HepG2 (cell line): ENCODE data around the gene PRM2. TPM values are rescaled to one million over a fixed set of nuclear protein-coding genes. Genes with fewer than 3 reads are reported as not detected.

Experiments
- ATAC-seq: fragments of 200-7000 bp; cut with Tn5 transposase; 3 replicates; pipeline ENCODE4 v1.9.1; 2020; ENCODE audit warnings: mild to moderate bottlenecking, moderate library complexity
- BruUV-seq: library from RNA; stranded (reverse); fragments of 400-500 nt; replicated peaks from 2 replicates; lab custom pipeline; 2021; lab: Mats Ljungman, UMichigan
- CTCF ChIA-PET: fragments of 300-600 bp; formaldehyde crosslinking; extraction: SDS; loops from one replicate; lab custom pipeline; 2021; ENCODE audit warnings: low total read pairs, inconsistent platforms, low intra/inter-chr PET ratio; lab: Yijun Ruan, JAX
- POLR2A ChIA-PET: fragments of 350-600 bp; sonication (Branson Sonifier 250); formaldehyde crosslinking; loops from one replicate; lab custom pipeline; 2020; ENCODE audit warnings: antibody characterized with exemption, inconsistent platforms; lab: Yijun Ruan, JAX
- DNase-seq: peaks from one replicate; pipeline ENCODE4 v3.0.0-alpha.2; 2015; ENCODE audit warnings: low spot score
- FAIRE-seq: peaks from 3 replicates; lab custom pipeline; 2011; peaks lifted over from hg19 to GRCh38; lab: Jason Lieb, UNC
- H2AFZ ChIP-seq: one replicate; pipeline ENCODE4 v1.6.1; 2011; ENCODE audit warnings: low read length, inconsistent platforms
- H3K27ac ChIP-seq: fragments of 300-600 bp; 3 replicates; pipeline ENCODE4 v1.8.0; 2011; ENCODE audit warnings: mixed run types, mild to moderate bottlenecking, mixed read lengths, low read length, inconsistent platforms; ENCODE audit not compliant: insufficient read depth; ENCODE audit errors: extremely low read length
- H3K27me3 ChIP-seq, 2 experiments: fragments of 200-600 bp in 1 of 2; 2 replicates in 1 of 2; 3 replicates in 1 of 2; pipeline versions ENCODE4 v1.6.0 to v1.8.0; 2011; ENCODE audit warnings: low read length in 2 of 2, mild to moderate bottlenecking in 2 of 2, moderate library complexity in 2 of 2, inconsistent platforms in 1 of 2; ENCODE audit not compliant: insufficient read depth in 2 of 2, control insufficient read depth in 1 of 2
- H3K36me3 ChIP-seq, 2 experiments: fragments of 200-600 bp in 1 of 2; replicated peaks in 1 of 2; 2 replicates in 1 of 2; 3 replicates in 1 of 2; pipeline versions ENCODE4 v1.5.1 to v1.8.0; 2011; ENCODE audit warnings: low read length in 2 of 2, inconsistent platforms in 1 of 2; ENCODE audit not compliant: insufficient read depth in 2 of 2, control insufficient read depth in 1 of 2
- H3K4me1 ChIP-seq: 2 replicates; pipeline ENCODE4 v1.5.1; 2012; ENCODE audit warnings: low read length, inconsistent platforms; ENCODE audit not compliant: insufficient read depth
- H3K4me2 ChIP-seq: 2 replicates; pipeline ENCODE4 v1.6.0; 2011; ENCODE audit warnings: low read depth, low read length, inconsistent platforms
- H3K4me3 ChIP-seq, 3 experiments: fragments of 200-600 bp in 1 of 3; sonication (generic), shearing (Covaris generic) in 1 of 3; replicated peaks in 1 of 3; 2 replicates each; pipeline ENCODE4 v1.5.1; 2011 to 2016; ENCODE audit warnings: low read length in 3 of 3, inconsistent platforms in 2 of 3, low read depth in 2 of 3, mild to moderate bottlenecking in 2 of 3, control low read depth in 1 of 3, mixed read lengths in 1 of 3; ENCODE audit not compliant: insufficient read depth in 1 of 3
- H3K79me2 ChIP-seq: one replicate; pipeline ENCODE4 v1.6.1; 2011; ENCODE audit warnings: low read length, inconsistent platforms; ENCODE audit not compliant: insufficient read depth
- H3K9ac ChIP-seq: 2 replicates; pipeline ENCODE4 v1.6.0; 2011; ENCODE audit warnings: mild to moderate bottlenecking, low read depth, low read length, inconsistent platforms; ENCODE audit not compliant: insufficient read depth
- H3K9me3 ChIP-seq: 2 replicates; pipeline ENCODE4 v1.5.1; 2012; ENCODE audit warnings: mild to moderate bottlenecking, low read length
- H4K20me1 ChIP-seq: 2 replicates; pipeline ENCODE4 v1.6.0; 2011; ENCODE audit warnings: inconsistent platforms, mild to moderate bottlenecking, low read length, moderate library complexity; ENCODE audit not compliant: insufficient read depth
- BCL3 ChIP-seq: sonication (generic); formaldehyde crosslinking; IDR thresholded peaks from 2 replicates; pipeline ENCODE4 v1.5.1; 2020; ENCODE audit warnings: mild to moderate bottlenecking, missing genetic modification reagents, moderate library complexity
- CENPBD1 ChIP-seq: sonication (generic); formaldehyde crosslinking; IDR thresholded peaks from 2 replicates; pipeline ENCODE4 v1.8.0; 2022; ENCODE audit warnings: missing genetic modification reagents, low read depth, mild to moderate bottlenecking, borderline replicate concordance
- CHD4 ChIP-seq: fragments of 200-600 bp; sonication (generic); IDR thresholded peaks from 2 replicates; pipeline ENCODE4 v1.7.0; 2017; ENCODE audit warnings: mild to moderate bottlenecking, low read length, borderline replicate concordance
- CREBL2 ChIP-seq: sonication (generic); formaldehyde crosslinking; IDR thresholded peaks from 2 replicates; pipeline ENCODE4 v1.8.1; 2023; ENCODE audit warnings: missing genetic modification reagents, mild to moderate bottlenecking, borderline replicate concordance
- MED1 ChIP-seq: sonication (generic); formaldehyde crosslinking; IDR thresholded peaks from 2 replicates; pipeline ENCODE4 v1.4.0; 2020; ENCODE audit warnings: missing genetic modification reagents
- MIER3 ChIP-seq: IDR thresholded peaks from 2 replicates; pipeline ENCODE4 v1.6.1; 2016; ENCODE audit warnings: missing compliant biosample characterization, borderline replicate concordance
- SNAI1 ChIP-seq: sonication (generic); formaldehyde crosslinking; IDR thresholded peaks from 2 replicates; pipeline ENCODE4 v1.5.0; 2020; ENCODE audit warnings: mild to moderate bottlenecking, missing genetic modification reagents, borderline replicate concordance
- SRSF4 ChIP-seq: fragments of 200-400 bp; formaldehyde crosslinking; IDR thresholded peaks from one replicate; pipeline ENCODE4 v1.6.1; 2018; ENCODE audit warnings: mild to moderate bottlenecking, low read depth, low read length, moderate library complexity; ENCODE audit not compliant: poor library complexity, severe bottlenecking
- TIGD3 ChIP-seq: sonication (generic); formaldehyde crosslinking; IDR thresholded peaks from 2 replicates; pipeline ENCODE4 v1.5.1; 2020; ENCODE audit warnings: mild to moderate bottlenecking, missing genetic modification reagents, borderline replicate concordance
- ZFP91 ChIP-seq: sonication (generic); formaldehyde crosslinking; IDR thresholded peaks from 2 replicates; pipeline ENCODE4 v1.9.0; 2022; ENCODE audit warnings: missing genetic modification reagents, mild to moderate bottlenecking, borderline replicate concordance
- ZNF260 ChIP-seq: sonication (generic); formaldehyde crosslinking; IDR thresholded peaks from 2 replicates; pipeline ENCODE4 v1.4.0; 2020; ENCODE audit warnings: missing genetic modification reagents, low read depth, mild to moderate bottlenecking, borderline replicate concordance
- ZNF563 ChIP-seq: sonication (generic); formaldehyde crosslinking; IDR thresholded peaks from 2 replicates; pipeline ENCODE4 v1.8.0; 2022; ENCODE audit warnings: mild to moderate bottlenecking, moderate library complexity, missing genetic modification reagents
- ZNF598 ChIP-seq: sonication (generic); formaldehyde crosslinking; IDR thresholded peaks from 2 replicates; pipeline ENCODE4 v1.5.1; 2020; ENCODE audit warnings: mild to moderate bottlenecking, missing genetic modification reagents, borderline replicate concordance
- WGBS: methylation state at CpG from one replicate; pipeline ENCODE4 v1.1.6; 2017; ENCODE audit warnings: low lambda C conversion rate; 5-methylcytosine and 5-hydroxymethylcytosine counted together
- in situ Hi-C: cut with HindIII; loops from 2 replicates; pipeline ENCODE4 v1.10.0; 2017; ENCODE audit warnings: low pct_unique_long_range_greater_than_20kb; ENCODE audit not compliant: extremely low pct_ligation_motif_present
- intact Hi-C: fragments of 100-400 bp; cut with micrococcal nuclease; formaldehyde crosslinking; loops from one replicate; pipeline ENCODE4 v1.10.0; 2022; ENCODE audit not compliant: unreplicated experiment
- polyA plus RNA-seq, 8 experiments: library from polyadenylated mRNA; depleted of rRNA in 3 of 8; stranded (reverse) in 7 of 8; unstranded in 1 of 8; fragments of >200 nt; fragmentation: Illumina TruSeq in 4 of 8; extraction: Trizol in 4 of 8; gene quantifications; 2 replicates each; pipeline versions ENCODE4 v1.2.1 to v1.2.3, GENCODE V29; 2011 to 2016; ENCODE audit warnings: low read depth in 4 of 8, missing spikeins in 1 of 8, mixed read lengths in 1 of 8; ENCODE audit not compliant: insufficient read depth in 1 of 8
- total RNA-seq, 5 experiments: library from RNA; depleted of rRNA; stranded (reverse); fragments of >200 nt; fragmentation: Illumina TruSeq; extraction: Trizol; gene quantifications; 2 replicates each; pipeline ENCODE4 v1.2.3, GENCODE V29; 2016; ENCODE audit warnings: low read depth in 1 of 5

PRM2 gene
- total and polyA plus RNA-seq, 2 of the 13 experiments (the other 11 are each of a cell fraction or from before 2014, with no cell fraction given), result 0.54 TPM; not detected in 1

GRCh38 chr16:11310634-11310977, 34.3 kb upstream of the PRM2 start:
- POLR2A ChIA-PET, result interaction anchor here (1.0 to 7.4 kb wide), 2 partner anchors 53 kb away, joined by 4 to 234 read pairs; partner anchors contain the start of gene SOCS1
- Histone ChIP-seq H3K27me3 (no peaks in the 10 kb centered on the region), H3K9ac (peak overlapping the region; percentile 62), H3K4me1 (peaks cover 93% of the 10 kb centered on the region), H3K9me3 (no peaks in the 10 kb centered on the region), H3K79me2 (no peaks in the 10 kb centered on the region), H3K27ac (peak overlapping the region; percentile 89), H4K20me1 (no peaks in the 10 kb centered on the region), H2AFZ (no peak overlapping the region), H3K36me3 (no peaks in the 10 kb centered on the region), H3K4me3 (no peak overlapping the region), H3K4me2 (peak overlapping the region; percentile 43; the same call in 1 of the 2 replicates)
- 85% methylated on average over 3 of the region's 3 CpGs for WGBS
- ATAC-seq (no peak), DNase-seq (no peak), FAIRE-seq (no peak)
- no TSS peak for BruUV-seq
- intact Hi-C loops, result loop anchor here (2.0 kb wide), 1 partner anchor 54 kb away; the partner anchor contains the start of gene SOCS1
- CTCF ChIA-PET, result no interaction called here
- in situ Hi-C loops, result no loop called here
- TF ChIP-seq MED1 (CRISPR knock-in tag) (no peak), ZNF563 (0 out of 2 replicates have a peak, but pooled peaks have one; percentile 5), ZNF260 (CRISPR knock-in tag) (0 out of 2 replicates have a peak, but pooled peaks have one; percentile 5), BCL3 (peak; percentile 2; the same call in 1 of the 2 replicates), SRSF4 (no peak), TIGD3 (no peak), MIER3 (CRISPR knock-in tag) (0 out of 2 replicates have a peak, but pooled peaks have one; percentile 21), CHD4 (peak; percentile 73; the same call in 1 of the 2 replicates), ZFP91 (peak; percentile 51; the same call in 1 of the 2 replicates), CENPBD1 (CRISPR knock-in tag) (0 out of 2 replicates have a peak, but pooled peaks have one; percentile 34), CREBL2 (CRISPR knock-in tag) (0 out of 2 replicates have a peak, but pooled peaks have one; percentile 20), SNAI1 (CRISPR knock-in tag) (0 out of 2 replicates have a peak, but pooled peaks have one; percentile 24), ZNF598 (peak; percentile 10; the same call in 1 of the 2 replicates)
